Naive B cell (primary cell): Measurements from ENCODE around the gene MMP2. TPM values are rescaled to one million over a fixed set of nuclear protein-coding genes. Genes with fewer than 3 reads are reported as not detected.

ENCODE experiments used
- ATAC-seq, 2 donors: fragments of 150-1000 bp; cut with Tn5 transposase; 2 replicates each; pipeline ENCODE4 v1.10.0; 2021; ENCODE audit warnings: low read depth in 2 of 2, mild to moderate bottlenecking in 2 of 2, moderate library complexity in 2 of 2
- DNase-seq: peaks from one replicate; pipeline ENCODE4 v3.0.0; 2022
- H3K27ac Mint-ChIP-seq, 6 donors: one replicate each; pipeline ENCODE4 v1.8.0; 2020 to 2022; ENCODE audit warnings: mild to moderate bottlenecking in 6 of 6, mixed read lengths in 6 of 6, moderate library complexity in 5 of 6, inconsistent platforms in 2 of 6
- H3K27me3 Mint-ChIP-seq, 3 donors: one replicate each; pipeline ENCODE4 v1.8.0; 2021 to 2022; ENCODE audit warnings: mixed read lengths in 3 of 3, mild to moderate bottlenecking in 1 of 3
- H3K36me3 Mint-ChIP-seq, 2 donors: one replicate each; pipeline ENCODE4 v1.8.0; 2020 to 2022; ENCODE audit warnings: mixed read lengths in 2 of 2, inconsistent platforms in 1 of 2, mild to moderate bottlenecking in 1 of 2
- H3K4me1 Mint-ChIP-seq, 3 donors: one replicate each; pipeline ENCODE4 v1.8.0; 2020 to 2022; ENCODE audit warnings: mixed read lengths in 3 of 3, inconsistent platforms in 1 of 3, mild to moderate bottlenecking in 1 of 3, moderate library complexity in 1 of 3
- H3K4me3 Mint-ChIP-seq, 8 donors: one replicate each; pipeline ENCODE4 v1.8.0; 2020 to 2022; ENCODE audit warnings: mild to moderate bottlenecking in 8 of 8, mixed read lengths in 8 of 8, moderate library complexity in 8 of 8, inconsistent platforms in 2 of 8
- H3K9me3 Mint-ChIP-seq, 7 donors: one replicate each; pipeline ENCODE4 v1.8.0; 2020 to 2022; ENCODE audit warnings: mixed read lengths in 7 of 7, mild to moderate bottlenecking in 5 of 7, inconsistent platforms in 2 of 7, moderate library complexity in 1 of 7
- polyA plus RNA-seq, 6 donors: library from polyadenylated mRNA; unstranded; fragments of 300-500 nt; fragmentation: Illumina TruSeq; gene quantifications; one replicate each; pipeline ENCODE4 v1.2.3, GENCODE V29; 2021; ENCODE audit warnings: low read depth in 6 of 6

Gene MMP2
- polyA plus RNA-seq, 6 donors from 2014 or later, result not detected

GRCh38 chr16:55521792-55522191, 42.8 kb downstream of the MMP2 start:
- no peak for DNase-seq
- H3K27me3 Mint-ChIP-seq, result no peaks in the 10 kb centered on the region
- no peak overlapping the region for H3K4me3 Mint-ChIP-seq
- peaks cover 0 to 15% (median 9%) of the 10 kb centered on the region in 7 donors for H3K9me3 Mint-ChIP-seq
- H3K4me1 Mint-ChIP-seq, result no peaks in the 10 kb centered on the region
- no peak overlapping the region for H3K27ac Mint-ChIP-seq
- H3K36me3 Mint-ChIP-seq, result no peaks in the 10 kb centered on the region
- ATAC-seq, result no peak

- Mint-ChIP-seq H3K9me3 (peaks cover 0 to 10% (median 7%) of the 10 kb centered on the region in 7 donors), H3K4me1 (no peaks in the 10 kb centered on the region), H3K36me3 (no peaks in the 10 kb centered on the region), H3K27ac (no peak overlapping the region), H3K4me3 (no peak overlapping the region), H3K27me3 (no peaks in the 10 kb centered on the region)
- ATAC-seq (no peak), DNase-seq (no peak)
Measured at GRCh38 chr16:55526441-55526840, 47.4 kb downstream of the MMP2 start.

- no peaks in the 10 kb centered on the region for H3K9me3 Mint-ChIP-seq
Measured at GRCh38 chr16:55527885-55528284, 48.9 kb downstream of the MMP2 start.

GRCh38 chr16:55529018-55529417, 50.0 kb downstream of the MMP2 start:
- DNase-seq (no peak), ATAC-seq (no peak)
- Mint-ChIP-seq H3K27me3 (no peaks in the 10 kb centered on the region), H3K4me3 (no peak overlapping the region), H3K27ac (no peak overlapping the region), H3K4me1 (no peaks in the 10 kb centered on the region), H3K36me3 (no peaks in the 10 kb centered on the region), H3K9me3 (no peaks in the 10 kb centered on the region)

More at GRCh38 chr16:55527885-55528284, 48.9 kb downstream of the MMP2 start:
- ATAC-seq (no peak), DNase-seq (no peak)
- no peak overlapping the region for H3K4me3 Mint-ChIP-seq
- no peaks in the 10 kb centered on the region for H3K27me3 Mint-ChIP-seq
- no peaks in the 10 kb centered on the region for H3K36me3 Mint-ChIP-seq
- no peaks in the 10 kb centered on the region for H3K4me1 Mint-ChIP-seq
- H3K27ac Mint-ChIP-seq, result no peak overlapping the region

DNA sequence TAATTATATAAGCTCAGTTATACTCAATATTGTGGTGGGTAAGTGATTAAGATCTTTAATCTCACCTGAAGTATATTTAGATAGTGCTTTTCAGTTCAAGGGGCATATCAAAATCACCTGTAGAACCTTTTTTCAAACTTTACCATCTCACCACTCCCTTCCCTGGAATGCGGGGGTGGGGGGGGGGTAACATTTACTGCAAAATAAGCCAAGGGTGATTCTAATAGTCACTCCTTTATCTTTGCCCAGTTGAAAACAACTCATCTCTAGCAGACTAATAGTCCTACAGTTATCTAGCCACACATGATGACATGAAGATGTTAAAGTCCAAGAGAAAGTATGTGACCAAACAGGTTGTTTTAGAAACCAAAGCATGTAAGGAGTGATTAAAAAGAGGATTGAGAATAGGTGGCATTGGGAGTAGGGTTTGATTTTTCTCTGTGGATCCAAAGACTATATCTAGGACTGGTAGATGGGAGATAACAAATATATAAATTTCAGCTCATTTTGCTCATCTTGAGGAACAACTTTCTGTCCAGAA, 51.4 kb downstream of the MMP2 start:
- Mint-ChIP-seq H3K27ac (peak overlapping the region in 1 of 6 donors; percentile 39), H3K4me3 (no peak overlapping the region), H3K36me3 (no peaks in the 10 kb centered on the region), H3K27me3 (no peaks in the 10 kb centered on the region), H3K9me3 (no peaks in the 10 kb centered on the region), H3K4me1 (no peaks in the 10 kb centered on the region)
- DNase-seq (no peak), ATAC-seq (no peak)

- H3K4me3 Mint-ChIP-seq, result no peak overlapping the region
- ATAC-seq (no peak), DNase-seq (no peak)
- H3K9me3 Mint-ChIP-seq, result no peaks in the 10 kb centered on the region
- H3K4me1 Mint-ChIP-seq, result no peaks in the 10 kb centered on the region
- no peaks in the 10 kb centered on the region for H3K27me3 Mint-ChIP-seq
- no peak overlapping the region for H3K27ac Mint-ChIP-seq
- H3K36me3 Mint-ChIP-seq, result no peaks in the 10 kb centered on the region
Measured at GRCh38 chr16:55532227-55532626, 53.2 kb downstream of the MMP2 start.

DNA sequence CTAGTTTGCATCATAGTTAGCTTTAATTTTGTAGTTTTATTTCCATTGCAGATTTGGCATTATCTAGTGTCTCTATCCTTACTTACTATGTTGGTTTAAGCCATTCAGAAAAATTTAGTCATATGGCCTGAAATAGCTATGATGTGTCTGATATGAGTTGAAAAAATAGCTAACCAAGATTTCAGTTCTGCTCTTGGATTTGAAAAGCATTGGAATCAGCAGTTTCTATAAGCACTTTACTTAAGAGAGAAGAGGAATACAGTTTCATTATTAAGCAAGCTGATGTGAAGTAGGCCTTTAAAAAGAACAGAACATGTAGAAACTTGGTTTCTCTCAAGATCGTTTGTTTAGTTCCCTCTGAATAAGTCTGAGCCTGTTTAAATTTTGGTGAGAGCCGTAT, 55.8 kb downstream of the MMP2 start:
- H3K36me3 Mint-ChIP-seq, result no peaks in the 10 kb centered on the region
- H3K27me3 Mint-ChIP-seq, result no peaks in the 10 kb centered on the region
- no peaks in the 10 kb centered on the region for H3K9me3 Mint-ChIP-seq
- no peak overlapping the region for H3K4me3 Mint-ChIP-seq
- DNase-seq (no peak), ATAC-seq (no peak)
- H3K27ac Mint-ChIP-seq, result no peak overlapping the region
- H3K4me1 Mint-ChIP-seq, result no peaks in the 10 kb centered on the region

DNA sequence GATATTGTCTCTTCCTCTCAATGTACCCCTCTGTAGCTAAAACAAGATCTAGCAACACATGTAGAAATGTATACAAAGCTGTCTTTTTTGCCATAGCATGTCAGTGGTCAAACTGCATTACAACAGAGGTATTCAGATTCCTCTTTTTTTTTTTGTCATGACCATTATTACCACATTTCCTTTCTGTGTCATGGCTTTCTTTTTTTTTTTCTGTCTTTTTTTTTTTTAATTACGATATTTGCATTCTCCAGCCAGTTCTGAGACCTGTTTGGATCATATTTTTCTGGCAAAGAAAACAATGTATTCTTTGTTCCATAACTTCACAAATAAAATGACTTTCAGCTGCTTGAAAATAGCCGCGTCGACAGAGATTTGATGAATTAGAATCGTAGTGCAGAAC, 60.1 kb downstream of the MMP2 start:
- H3K27me3 Mint-ChIP-seq, result no peaks in the 10 kb centered on the region
- no peak for ATAC-seq
- H3K27ac Mint-ChIP-seq, result no peak overlapping the region
- H3K4me3 Mint-ChIP-seq, result no peak overlapping the region
- no peaks in the 10 kb centered on the region for H3K9me3 Mint-ChIP-seq
- DNase-seq, result no peak
- no peaks in the 10 kb centered on the region for H3K4me1 Mint-ChIP-seq
- H3K36me3 Mint-ChIP-seq, result no peaks in the 10 kb centered on the region

- no peak for DNase-seq
- no peak overlapping the region for H3K4me3 Mint-ChIP-seq
- no peak overlapping the region for H3K27ac Mint-ChIP-seq
- no peaks in the 10 kb centered on the region for H3K4me1 Mint-ChIP-seq
- no peaks in the 10 kb centered on the region for H3K27me3 Mint-ChIP-seq
- no peaks in the 10 kb centered on the region for H3K36me3 Mint-ChIP-seq
- ATAC-seq, result no peak
- no peaks in the 10 kb centered on the region for H3K9me3 Mint-ChIP-seq
Measured at GRCh38 chr16:55539488-55539887, 60.5 kb downstream of the MMP2 start.

- no peak overlapping the region for H3K27ac Mint-ChIP-seq
- H3K9me3 Mint-ChIP-seq, result no peaks in the 10 kb centered on the region
- H3K36me3 Mint-ChIP-seq, result no peaks in the 10 kb centered on the region
- DNase-seq, result no peak
- no peaks in the 10 kb centered on the region for H3K27me3 Mint-ChIP-seq
- no peaks in the 10 kb centered on the region for H3K4me1 Mint-ChIP-seq
- ATAC-seq, result no peak
- H3K4me3 Mint-ChIP-seq, result no peak overlapping the region
Measured at GRCh38 chr16:55540221-55540620, 61.2 kb downstream of the MMP2 start.

DNA sequence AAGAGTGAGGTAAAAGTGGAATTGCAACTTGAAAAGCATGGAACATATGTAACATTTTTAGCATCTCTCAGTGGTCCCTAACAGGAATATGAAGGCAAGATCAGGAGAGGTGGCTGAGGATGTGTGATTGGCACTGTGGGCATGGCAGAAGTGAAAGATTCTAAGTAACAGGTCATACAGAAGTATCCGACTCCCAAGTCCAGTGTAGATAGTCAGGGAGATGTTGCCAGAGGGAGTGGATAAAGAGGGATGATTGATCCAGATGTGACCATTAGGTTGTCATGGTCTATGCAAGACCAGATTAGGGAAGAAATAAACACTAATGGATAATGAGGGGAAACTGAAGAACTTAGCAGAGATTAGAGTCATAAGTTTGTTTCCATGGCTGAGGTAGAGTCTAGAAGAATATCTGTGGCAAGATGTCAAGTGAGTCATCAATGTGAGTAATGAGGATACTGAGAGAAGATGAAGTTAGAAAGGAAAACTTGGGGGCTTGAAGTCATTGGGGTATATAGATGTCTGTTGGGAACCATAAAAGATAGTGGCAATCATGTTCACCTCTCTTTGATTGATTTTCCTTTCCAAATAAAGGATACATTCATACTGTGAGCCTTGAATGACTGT, 63.6 kb downstream of the MMP2 start:
- no peak overlapping the region for H3K27ac Mint-ChIP-seq
- no peaks in the 10 kb centered on the region for H3K36me3 Mint-ChIP-seq
- H3K9me3 Mint-ChIP-seq, result no peaks in the 10 kb centered on the region
- no peak for DNase-seq
- ATAC-seq, result no peak
- H3K27me3 Mint-ChIP-seq, result no peaks in the 10 kb centered on the region
- H3K4me3 Mint-ChIP-seq, result no peak overlapping the region
- no peaks in the 10 kb centered on the region for H3K4me1 Mint-ChIP-seq

DNA sequence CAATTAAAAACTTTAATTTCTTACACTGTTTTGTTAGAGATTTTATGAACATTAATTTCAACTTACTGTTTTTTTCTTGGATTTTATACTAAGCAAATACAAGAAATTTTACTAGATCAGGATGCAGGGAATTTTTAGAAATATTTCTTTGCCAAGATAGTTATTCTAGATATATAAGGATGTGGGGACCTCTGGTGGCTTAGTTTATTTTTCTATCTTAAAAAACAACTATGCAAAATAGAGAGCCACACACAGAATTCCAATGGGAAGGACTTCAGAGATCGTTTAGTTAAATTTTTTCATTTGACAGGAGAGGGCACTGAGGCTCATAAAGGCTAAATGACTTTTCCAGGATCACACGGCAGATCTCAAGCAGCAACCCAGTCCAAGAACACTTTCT, 64.5 kb downstream of the MMP2 start:
- ATAC-seq (no peak), DNase-seq (no peak)
- Mint-ChIP-seq H3K4me3 (no peak overlapping the region), H3K27ac (no peak overlapping the region), H3K36me3 (no peaks in the 10 kb centered on the region), H3K4me1 (no peaks in the 10 kb centered on the region), H3K27me3 (no peaks in the 10 kb centered on the region), H3K9me3 (no peaks in the 10 kb centered on the region)

DNA sequence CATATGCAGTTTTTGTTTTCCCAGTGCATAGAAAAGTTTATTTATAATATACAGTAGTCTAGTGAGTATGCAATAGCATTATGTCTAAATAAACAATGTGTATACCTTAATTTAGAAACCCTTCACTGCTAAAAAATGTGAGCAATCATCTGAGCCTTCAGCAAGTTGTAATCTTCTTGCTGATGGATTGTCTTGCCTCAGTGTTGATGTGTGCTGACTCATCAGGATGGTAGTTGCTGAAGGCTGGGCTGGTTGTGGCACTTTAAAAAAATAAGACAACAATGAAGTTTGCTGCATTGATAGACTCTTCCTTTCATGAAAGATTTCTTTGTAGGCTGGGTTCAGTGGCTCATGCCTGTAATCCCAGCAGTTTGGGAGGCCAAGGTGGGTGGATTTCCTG, 73.6 kb downstream of the MMP2 start:
- no peak for ATAC-seq

DNA sequence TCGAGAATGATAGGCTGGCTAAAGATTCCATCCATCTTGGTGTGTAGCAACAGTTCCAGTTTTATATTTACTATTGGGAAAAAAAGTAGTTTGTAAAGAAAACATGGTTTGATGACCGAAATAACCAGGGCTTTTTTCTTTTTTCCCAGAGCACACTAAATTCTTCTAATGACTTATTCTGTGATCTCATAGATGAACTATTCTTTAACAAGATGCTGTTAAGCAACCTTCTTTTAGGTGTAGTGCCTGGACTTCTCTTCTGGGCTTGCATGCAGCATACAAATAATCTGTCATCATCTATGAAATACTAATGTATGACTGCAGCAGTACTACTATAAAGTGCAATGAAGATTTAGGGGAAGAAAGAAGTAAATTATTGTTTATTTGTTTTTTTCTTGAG, 76.4 kb downstream of the MMP2 start:
- H3K9me3 Mint-ChIP-seq, result peaks cover 0 to 3% (median 0%) of the 10 kb centered on the region in 7 donors
- H3K27ac Mint-ChIP-seq, result no peak overlapping the region
- H3K4me1 Mint-ChIP-seq, result no peaks in the 10 kb centered on the region
- no peaks in the 10 kb centered on the region for H3K27me3 Mint-ChIP-seq
- H3K4me3 Mint-ChIP-seq, result no peak overlapping the region
- DNase-seq, result no peak
- H3K36me3 Mint-ChIP-seq, result no peaks in the 10 kb centered on the region
- no peak for ATAC-seq

More for the DNA sequence above, 73.6 kb downstream of the MMP2 start:
- Mint-ChIP-seq H3K27me3 (no peaks in the 10 kb centered on the region), H3K4me3 (no peak overlapping the region), H3K36me3 (no peaks in the 10 kb centered on the region), H3K9me3 (peaks cover 0 to 3% (median 0%) of the 10 kb centered on the region in 7 donors), H3K27ac (no peak overlapping the region), H3K4me1 (no peaks in the 10 kb centered on the region)
- DNase-seq, result no peak
